Skeletal muscle tissue (tissue), 4 donors: ENCODE measurements around the gene ESYT1. TPM values are rescaled to one million over a fixed set of nuclear protein-coding genes. Genes with fewer than 3 reads are reported as not detected.
"Not testable (repeated sequence)": the region's sequence is repeated elsewhere in the genome, so short reads cannot be mapped to it uniquely, and the experiment has no call there.

Experiments used
- H3K27ac ChIP-seq: one replicate; pipeline ENCODE4 v1.7.0; 2013; ENCODE audit warnings: mild to moderate bottlenecking, low read depth, low read length, inconsistent platforms
- H3K27me3 ChIP-seq, 3 donors: one replicate each; pipeline ENCODE4 v1.7.0; 2013; ENCODE audit warnings: low read length in 3 of 3; ENCODE audit not compliant: control insufficient read depth in 3 of 3, insufficient read depth in 3 of 3
- H3K36me3 ChIP-seq, 3 donors: one replicate each; pipeline ENCODE4 v1.7.0; 2013; ENCODE audit warnings: low read length in 3 of 3; ENCODE audit not compliant: control insufficient read depth in 3 of 3, insufficient read depth in 3 of 3
- H3K4me1 ChIP-seq, 3 donors: one replicate each; pipeline ENCODE4 v1.7.0; 2013; ENCODE audit warnings: low read length in 3 of 3, mild to moderate bottlenecking in 3 of 3; ENCODE audit not compliant: control insufficient read depth in 3 of 3, insufficient read depth in 3 of 3
- H3K4me3 ChIP-seq, 3 donors: one replicate each; pipeline ENCODE4 v1.7.0; 2013; ENCODE audit warnings: low read length in 3 of 3
- H3K9ac ChIP-seq, 3 donors: one replicate each; pipeline ENCODE4 v1.7.0; 2013; ENCODE audit warnings: low read length in 3 of 3, mild to moderate bottlenecking in 3 of 3, moderate library complexity in 2 of 3, low read depth in 1 of 3
- H3K9me3 ChIP-seq, 3 donors: one replicate each; pipeline ENCODE4 v1.7.0; 2013; ENCODE audit warnings: low read length in 3 of 3; ENCODE audit not compliant: control insufficient read depth in 3 of 3
- total RNA-seq: library from RNA; depleted of rRNA; stranded (reverse); fragments of >200 nt; gene quantifications from one replicate; pipeline ENCODE4 v1.2.3, GENCODE V29; 2014
- donor health status: Osteomylitis.

ESYT1 gene
- total RNA-seq, 1 donor from 2014 or later, result 149 TPM

DNA sequence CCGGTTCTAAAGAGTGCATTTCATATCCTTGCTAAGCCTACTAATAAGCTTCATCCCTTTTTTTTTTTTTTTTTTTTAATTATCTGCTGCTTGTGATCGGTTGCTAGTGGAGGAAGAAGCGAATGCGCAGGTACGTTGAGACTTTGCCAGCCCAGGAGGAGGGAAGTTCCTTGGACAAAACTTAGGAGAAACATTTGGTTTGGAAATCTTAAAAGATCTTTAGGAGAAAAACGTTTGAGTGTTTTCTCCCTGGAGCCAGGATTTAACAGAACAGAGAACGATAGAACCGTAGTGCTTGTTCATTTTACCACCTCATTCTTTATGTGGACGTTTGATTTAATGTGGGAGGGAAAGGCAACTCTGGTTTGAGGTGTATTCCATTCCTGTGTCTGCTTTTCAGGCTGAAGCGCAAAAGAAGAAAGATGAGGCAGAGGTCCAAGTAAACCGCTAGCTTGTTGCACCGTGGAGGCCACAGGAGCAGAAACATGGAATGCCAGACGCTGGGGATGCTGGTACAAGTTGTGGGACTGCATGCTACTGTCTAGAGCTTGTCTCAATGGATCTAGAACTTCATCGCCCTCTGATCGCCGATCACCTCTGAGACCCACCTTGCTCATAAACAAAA, 10.9 kb upstream of the ESYT1 start:
- H3K36me3 ChIP-seq, result peaks cover 15 to 34% (median 29%) of the 10 kb centered on the region in 3 donors
- H3K27me3 ChIP-seq, H3K9me3 ChIP-seq: not testable (repeated sequence)
- H3K4me3 ChIP-seq, result peak overlapping the region; percentile 94 to 97 (median 94)
- peak overlapping the region; percentile 94 for H3K27ac ChIP-seq
- H3K9ac ChIP-seq, result peak overlapping the region; percentile 95 to 97 (median 97)
- H3K4me1 ChIP-seq, result peaks cover 39 to 49% (median 47%) of the 10 kb centered on the region in 3 donors

DNA sequence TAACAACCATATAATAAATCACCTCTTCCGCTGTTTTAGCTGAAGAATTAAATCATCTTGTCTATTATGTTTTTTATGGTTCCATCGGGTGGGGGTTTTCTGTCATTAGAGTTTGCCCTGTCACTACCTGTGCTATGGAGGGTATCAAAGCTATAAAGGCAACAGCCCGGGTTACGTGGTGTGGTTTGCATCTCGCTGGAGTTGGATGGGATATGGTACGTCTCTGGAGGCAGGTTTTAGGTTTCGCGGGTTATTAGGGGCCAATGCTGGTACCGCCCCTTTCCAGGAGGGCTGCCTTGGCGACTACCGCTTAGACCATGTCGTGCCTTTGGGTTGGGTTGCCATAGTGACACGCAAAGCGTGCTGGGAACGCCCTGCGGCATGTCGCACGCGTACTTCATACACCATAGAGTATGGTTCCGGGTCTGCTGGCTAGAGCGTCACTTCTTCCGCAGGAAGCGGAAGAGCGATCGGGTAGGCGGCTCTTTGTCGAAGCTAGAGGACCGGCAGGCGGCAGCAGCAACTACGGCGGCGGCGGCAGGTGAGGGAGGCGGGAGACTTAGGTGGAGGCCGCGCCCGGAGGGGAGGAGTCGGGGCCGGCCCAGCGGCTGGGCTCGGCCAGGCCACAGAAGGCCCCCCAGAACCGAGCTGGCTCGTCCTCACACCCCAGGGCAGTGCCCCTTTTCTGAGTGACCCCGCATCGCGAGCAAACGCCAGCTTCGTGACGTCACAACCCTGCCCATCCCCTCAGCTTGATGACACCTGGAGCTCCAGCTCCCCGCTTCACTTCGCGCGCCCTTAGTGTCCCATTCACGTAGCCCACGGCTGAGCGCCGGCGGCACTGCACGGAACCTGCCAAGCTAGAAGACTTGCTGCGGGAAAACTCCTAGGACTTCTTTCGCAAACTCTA, 10.0 kb upstream of the ESYT1 start, which contains the start of gene ZC3H10:
ZC3H10 (plus strand) TSS at position 489 of the 910 bp plus-strand sequence. CDS start 2,297 bp downstream, outside the sequence.
- Histone ChIP-seq H3K4me3 (peak within 1 kb of the TSS; percentile 94 to 97 (median 96)), H3K27me3 (no peaks in the 10 kb centered on the region), H3K9ac (peak within 1 kb of the TSS; percentile 95 to 97 (median 97)), H3K9me3 (no peaks in the 10 kb centered on the region), H3K27ac (peak within 1 kb of the TSS; percentile 94), H3K36me3 (peaks cover 11 to 28% (median 21%) of the 10 kb centered on the region in 3 donors), H3K4me1 (peaks cover 47 to 57% (median 56%) of the 10 kb centered on the region in 3 donors)

DNA sequence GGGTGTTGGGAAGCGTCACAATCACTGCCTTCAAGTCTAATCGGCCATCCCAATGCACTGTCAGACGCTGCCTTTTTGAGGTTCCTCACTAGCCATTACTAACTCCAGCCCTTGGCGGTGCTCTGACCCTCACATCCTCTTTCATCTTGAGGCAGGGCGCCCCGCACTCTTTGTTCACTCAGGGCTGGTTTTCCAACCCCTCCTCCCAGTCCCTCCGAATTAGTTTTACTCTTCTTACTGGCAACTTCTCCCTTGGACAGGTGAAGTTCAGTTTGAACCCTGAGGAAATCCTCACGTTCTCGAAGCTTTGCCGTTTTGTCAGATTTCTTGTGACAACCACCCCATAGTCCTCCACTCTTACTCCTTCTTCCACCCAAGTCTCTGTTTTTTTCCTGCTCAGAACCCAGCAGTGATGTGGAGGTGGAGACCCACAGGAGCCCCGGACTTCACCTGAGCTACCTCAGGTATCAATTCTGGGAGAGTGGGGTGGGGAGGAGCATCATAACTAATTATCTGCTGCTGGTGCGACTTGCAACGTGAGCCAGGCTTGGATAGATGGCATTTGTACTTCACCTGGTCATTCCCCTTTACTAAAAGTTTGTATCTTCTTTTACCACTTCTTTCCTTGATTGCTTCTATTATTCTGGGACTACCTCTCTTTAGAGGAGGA, 9.2 kb upstream of the ESYT1 start:
- Histone ChIP-seq H3K36me3 (peaks cover 11 to 20% (median 15%) of the 10 kb centered on the region in 3 donors), H3K4me3 (peak overlapping the region; percentile 82 to 97 (median 96)), H3K9me3 (no peaks in the 10 kb centered on the region), H3K4me1 (peaks cover 52 to 65% (median 63%) of the 10 kb centered on the region in 3 donors), H3K27me3 (no peaks in the 10 kb centered on the region), H3K9ac (peak overlapping the region; percentile 80 to 95 (median 94)), H3K27ac (peak overlapping the region; percentile 94)

DNA sequence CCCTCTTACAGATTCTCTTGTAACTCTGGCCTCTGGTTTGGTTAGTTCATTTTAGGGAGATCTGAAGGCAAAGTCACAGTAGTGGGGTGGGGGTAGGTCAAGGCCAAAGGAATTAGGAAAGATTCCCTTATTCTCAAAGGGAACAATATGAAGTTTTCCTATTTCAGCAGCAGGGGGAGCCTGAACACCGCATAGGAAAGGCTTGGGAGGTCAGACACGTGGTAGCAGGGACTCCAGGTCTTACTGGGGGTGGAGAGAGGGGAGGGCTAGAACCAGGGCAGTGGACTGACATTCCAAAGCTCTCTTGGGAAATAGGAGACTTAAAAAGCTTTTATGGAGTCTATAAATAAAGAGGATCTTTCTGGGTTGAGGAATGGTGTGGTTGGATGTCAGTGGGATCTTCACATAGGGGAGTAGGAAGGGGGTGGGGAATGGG, 8.7 kb upstream of the ESYT1 start:
- Histone ChIP-seq H3K9me3 (no peaks in the 10 kb centered on the region), H3K4me3 (peak overlapping the region; percentile 82 to 97 (median 96)), H3K9ac (peak overlapping the region; percentile 80 to 95 (median 94)), H3K36me3 (peaks cover 11 to 15% (median 14%) of the 10 kb centered on the region in 3 donors), H3K27ac (peak overlapping the region; percentile 94), H3K27me3 (no peaks in the 10 kb centered on the region), H3K4me1 (peaks cover 57 to 71% (median 68%) of the 10 kb centered on the region in 3 donors)

DNA sequence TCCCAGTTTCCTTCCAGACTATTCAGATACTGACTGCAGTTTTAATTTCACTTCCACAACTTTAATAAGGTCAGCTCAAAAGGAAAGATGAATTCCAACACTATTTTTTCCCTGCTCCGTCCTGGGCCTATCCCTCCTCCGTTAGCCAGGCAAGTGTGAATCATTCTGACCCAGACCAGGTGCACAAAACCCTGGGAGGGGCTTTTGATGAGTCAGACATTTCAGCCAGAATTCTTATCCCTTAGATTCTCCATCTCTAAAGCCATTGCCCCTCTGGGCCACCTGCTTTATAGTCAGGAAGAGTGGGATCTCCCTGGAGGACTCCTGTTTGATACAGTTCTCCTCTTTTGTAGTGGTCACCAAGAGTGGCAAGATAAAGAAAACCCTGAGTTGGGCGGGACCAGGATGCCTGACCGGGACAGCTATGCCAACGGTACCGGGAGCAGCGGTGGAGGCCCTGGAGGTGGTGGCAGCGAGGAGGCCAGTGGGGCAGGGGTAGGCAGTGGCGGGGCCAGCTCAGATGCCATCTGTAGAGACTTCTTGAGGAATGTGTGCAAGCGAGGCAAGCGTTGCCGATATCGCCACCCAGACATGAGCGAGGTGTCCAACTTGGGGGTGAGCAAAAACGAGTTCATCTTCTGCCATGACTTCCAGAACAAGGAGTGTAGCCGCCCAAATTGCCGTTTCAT, 7.8 kb upstream of the ESYT1 start:
- peak overlapping the region in 2 of 3 donors; percentile 75 to 95 for H3K9ac ChIP-seq
- peak overlapping the region; percentile 25 to 56 (median 53) for H3K4me3 ChIP-seq
- H3K9me3 ChIP-seq, result no peaks in the 10 kb centered on the region
- H3K4me1 ChIP-seq, result peaks cover 63 to 77% (median 75%) of the 10 kb centered on the region in 3 donors
- H3K27ac ChIP-seq, result peak overlapping the region; percentile 94
- no peaks in the 10 kb centered on the region for H3K27me3 ChIP-seq
- H3K36me3 ChIP-seq, result peaks cover 11 to 15% (median 14%) of the 10 kb centered on the region in 3 donors

DNA sequence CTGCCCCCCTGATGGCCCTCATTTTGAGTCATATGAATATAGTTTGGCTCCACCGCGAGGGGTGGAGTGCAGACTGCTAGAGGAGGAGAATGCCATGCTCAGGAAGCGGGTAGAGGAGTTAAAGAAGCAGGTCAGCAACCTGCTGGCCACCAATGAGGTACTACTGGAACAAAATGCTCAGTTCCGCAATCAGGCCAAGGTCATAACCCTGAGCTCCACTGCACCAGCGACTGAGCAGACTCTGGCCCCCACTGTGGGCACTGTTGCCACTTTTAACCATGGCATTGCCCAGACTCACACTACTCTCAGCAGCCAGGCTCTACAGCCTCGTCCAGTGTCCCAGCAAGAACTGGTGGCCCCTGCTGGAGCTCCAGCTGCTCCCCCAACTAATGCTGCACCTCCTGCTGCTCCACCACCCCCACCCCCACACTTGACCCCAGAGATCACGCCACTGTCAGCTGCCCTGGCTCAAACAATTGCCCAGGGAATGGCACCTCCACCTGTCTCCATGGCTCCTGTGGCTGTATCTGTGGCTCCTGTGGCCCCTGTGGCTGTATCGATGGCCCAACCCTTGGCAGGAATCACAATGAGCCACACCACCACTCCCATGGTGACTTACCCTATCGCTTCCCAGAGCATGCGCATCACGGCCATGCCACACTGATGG, 6.7 kb upstream of the ESYT1 start:
- H3K27ac ChIP-seq, result peak overlapping the region; percentile 94
- H3K4me1 ChIP-seq, result peaks cover 74 to 86% (median 83%) of the 10 kb centered on the region in 3 donors

DNA sequence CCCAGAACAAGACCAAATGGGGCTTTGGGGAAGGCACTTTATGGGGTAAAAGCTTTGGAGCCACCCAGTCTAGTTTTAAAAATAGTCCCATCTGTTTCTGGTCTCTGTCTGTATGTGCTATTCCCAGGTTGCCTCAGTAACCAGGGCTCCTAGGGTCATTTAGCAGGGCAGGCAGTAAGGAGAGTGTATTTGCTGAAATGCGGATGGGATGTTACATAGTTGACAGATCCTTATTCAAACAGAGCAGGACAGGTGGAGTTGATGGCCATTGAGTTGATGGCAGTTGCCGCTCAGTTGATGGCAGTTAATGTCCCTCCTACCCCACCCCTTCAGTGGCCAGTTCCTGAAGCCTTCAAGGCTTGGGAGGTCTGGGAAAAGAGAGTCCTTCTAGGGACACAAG, 5.4 kb upstream of the ESYT1 start:
- H3K4me3 ChIP-seq, result peak overlapping the region in 2 of 3 donors; percentile 17 to 31
- H3K27me3 ChIP-seq, result no peaks in the 10 kb centered on the region
- no peaks in the 10 kb centered on the region for H3K9me3 ChIP-seq
- peak overlapping the region; percentile 94 for H3K27ac ChIP-seq
- H3K9ac ChIP-seq, result peak overlapping the region in 1 of 3 donors; percentile 75
- H3K4me1 ChIP-seq, result peaks cover 87 to 95% (median 92%) of the 10 kb centered on the region in 3 donors
- peaks cover 11 to 15% (median 14%) of the 10 kb centered on the region in 3 donors for H3K36me3 ChIP-seq

More for the DNA sequence above, 6.7 kb upstream of the ESYT1 start:
- no peaks in the 10 kb centered on the region for H3K9me3 ChIP-seq
- H3K36me3 ChIP-seq, result peaks cover 11 to 15% (median 14%) of the 10 kb centered on the region in 3 donors
- H3K9ac ChIP-seq, result peak overlapping the region; percentile 13 to 75 (median 65)
- peak overlapping the region in 2 of 3 donors; percentile 53 to 56 for H3K4me3 ChIP-seq
- H3K27me3 ChIP-seq, result no peaks in the 10 kb centered on the region

DNA sequence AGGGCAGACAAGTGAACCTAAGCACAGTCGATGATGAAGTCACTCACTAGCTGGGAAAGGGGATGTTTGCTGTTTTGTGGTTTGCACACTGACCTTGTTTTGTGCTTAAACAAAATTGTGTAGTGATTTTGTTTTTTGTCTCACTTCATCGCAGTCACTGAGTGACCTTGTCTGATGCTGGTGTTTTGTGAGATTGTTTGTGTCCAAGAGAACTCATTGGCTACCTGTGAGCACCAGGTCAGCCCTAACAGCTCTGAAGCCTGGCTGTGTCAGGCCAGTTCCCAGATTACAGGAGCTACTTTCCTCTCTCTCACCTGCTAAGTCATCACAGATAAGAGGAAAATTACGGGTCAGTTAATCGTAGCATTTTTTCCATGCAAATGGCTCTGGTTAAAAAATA, 3.9 kb upstream of the ESYT1 start:
- no peaks in the 10 kb centered on the region for H3K27me3 ChIP-seq
- H3K36me3 ChIP-seq, result peaks cover 11 to 15% (median 12%) of the 10 kb centered on the region in 3 donors
- no peak overlapping the region for H3K4me3 ChIP-seq
- H3K9me3 ChIP-seq, result no peaks in the 10 kb centered on the region
- peak overlapping the region; percentile 8 to 34 (median 34) for H3K9ac ChIP-seq
- peak overlapping the region; percentile 94 for H3K27ac ChIP-seq
- peaks cover 76 to 92% (median 84%) of the 10 kb centered on the region in 3 donors for H3K4me1 ChIP-seq
